Endothelial cell of umbilical vein (primary cell): Measurements from ENCODE around the gene SPIRE2.

Experiments
- EZH2 ChIP-seq: IDR thresholded peaks from 2 replicates; pipeline ENCODE4 v1.6.1; 2012; ENCODE audit warnings: borderline replicate concordance, low read depth, mild to moderate bottlenecking, moderate library complexity, low read length, inconsistent platforms; ENCODE audit not compliant: severe bottlenecking
- POLR2A ChIP-seq: IDR thresholded peaks from 2 replicates; pipeline ENCODE4 v1.6.1; 2012; ENCODE audit warnings: low read depth, mild to moderate bottlenecking, control low read depth, low read length
- POLR2AphosphoS5 ChIP-seq: IDR thresholded peaks from 2 replicates; pipeline ENCODE4 v1.6.1; 2012; ENCODE audit warnings: low read depth, mild to moderate bottlenecking, control low read depth, low read length, moderate library complexity; ENCODE audit not compliant: insufficient read depth
- TF ChIP-seq, protein P1 (sequence below), 2 donors: IDR thresholded peaks; 1 replicate in 1 of 2; 2 replicates in 1 of 2; pipeline ENCODE4 v1.5.1; 2011; ENCODE audit warnings: low read length in 2 of 2, mild to moderate bottlenecking in 2 of 2, moderate library complexity in 2 of 2, control low read depth in 1 of 2, inconsistent platforms in 1 of 2, low read depth in 1 of 2; ENCODE audit not compliant: insufficient read depth in 1 of 2; ENCODE audit errors: extremely low read depth in 1 of 2
- TF ChIP-seq, protein P2 (sequence below): IDR thresholded peaks from 2 replicates; pipeline ENCODE4 v1.6.1; 2011; ENCODE audit not compliant: insufficient read depth, insufficient read length

DNA sequence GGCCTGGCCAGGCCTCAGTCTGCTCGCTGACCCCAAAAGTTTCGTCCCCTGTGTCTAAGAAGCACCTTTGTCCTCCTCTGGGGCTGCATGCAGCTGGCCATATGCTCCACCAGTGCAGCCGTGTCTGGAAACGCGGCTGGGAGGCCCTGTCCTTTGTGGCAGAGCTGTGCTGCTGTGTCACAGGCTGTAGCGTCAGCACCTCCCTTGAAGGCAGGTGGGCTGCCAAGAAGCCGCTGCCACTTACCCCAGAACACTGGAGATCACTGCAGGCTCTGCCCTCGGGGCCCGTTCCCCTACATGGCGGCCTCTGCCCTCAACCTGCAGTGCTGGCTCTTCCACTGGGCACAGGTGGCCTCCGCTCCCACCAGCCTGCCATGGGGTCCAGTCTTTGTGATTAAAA lies 74.7 kb downstream of the SPIRE2 start:
- TF ChIP-seq, protein P1, sequence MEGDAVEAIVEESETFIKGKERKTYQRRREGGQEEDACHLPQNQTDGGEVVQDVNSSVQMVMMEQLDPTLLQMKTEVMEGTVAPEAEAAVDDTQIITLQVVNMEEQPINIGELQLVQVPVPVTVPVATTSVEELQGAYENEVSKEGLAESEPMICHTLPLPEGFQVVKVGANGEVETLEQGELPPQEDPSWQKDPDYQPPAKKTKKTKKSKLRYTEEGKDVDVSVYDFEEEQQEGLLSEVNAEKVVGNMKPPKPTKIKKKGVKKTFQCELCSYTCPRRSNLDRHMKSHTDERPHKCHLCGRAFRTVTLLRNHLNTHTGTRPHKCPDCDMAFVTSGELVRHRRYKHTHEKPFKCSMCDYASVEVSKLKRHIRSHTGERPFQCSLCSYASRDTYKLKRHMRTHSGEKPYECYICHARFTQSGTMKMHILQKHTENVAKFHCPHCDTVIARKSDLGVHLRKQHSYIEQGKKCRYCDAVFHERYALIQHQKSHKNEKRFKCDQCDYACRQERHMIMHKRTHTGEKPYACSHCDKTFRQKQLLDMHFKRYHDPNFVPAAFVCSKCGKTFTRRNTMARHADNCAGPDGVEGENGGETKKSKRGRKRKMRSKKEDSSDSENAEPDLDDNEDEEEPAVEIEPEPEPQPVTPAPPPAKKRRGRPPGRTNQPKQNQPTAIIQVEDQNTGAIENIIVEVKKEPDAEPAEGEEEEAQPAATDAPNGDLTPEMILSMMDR (IDR thresholded peaks at IDR 0.05; ENCODE audit: extremely low read depth in 1 of 2, insufficient read depth in 1 of 2, low read depth in 1 of 2, low read length in 2 of 2), result no peak
- no peak for TF ChIP-seq POLR2A
- TF ChIP-seq, protein P2, sequence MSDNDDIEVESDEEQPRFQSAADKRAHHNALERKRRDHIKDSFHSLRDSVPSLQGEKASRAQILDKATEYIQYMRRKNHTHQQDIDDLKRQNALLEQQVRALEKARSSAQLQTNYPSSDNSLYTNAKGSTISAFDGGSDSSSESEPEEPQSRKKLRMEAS, result no peak
- no peak for TF ChIP-seq POLR2AphosphoS5
- TF ChIP-seq EZH2, result no peak
